Vagina (tissue), 2 donors: ENCODE results near the gene MNAT1. TPM values are rescaled to one million over a fixed set of nuclear protein-coding genes. Genes with fewer than 3 reads are reported as not detected.

Experiments
- DNase-seq, 2 donors: peaks; one replicate each; pipeline ENCODE4 v3.0.0-alpha.2; 2017; ENCODE audit errors: extremely low spot score in 2 of 2
- H3K27ac ChIP-seq: fragments of 200-600 bp; sonication (generic); one replicate; pipeline ENCODE4 v1.5.1; 2019
- H3K27me3 ChIP-seq: fragments of 200-600 bp; sonication (generic); one replicate; pipeline ENCODE4 v1.5.1; 2019
- H3K36me3 ChIP-seq, 2 donors: fragments of 200-600 bp; sonication (generic); one replicate each; pipeline ENCODE4 v1.5.1; 2017 to 2019
- H3K4me1 ChIP-seq: fragments of 200-600 bp; sonication (generic); one replicate; pipeline ENCODE4 v1.5.1; 2019
- H3K4me3 ChIP-seq, 2 donors: fragments of 200-600 bp; sonication (generic); 1 replicate in 1 of 2; 2 replicates in 1 of 2; pipeline ENCODE4 v1.5.1; 2016 to 2019
- H3K9me3 ChIP-seq: fragments of 200-600 bp; sonication (generic); one replicate; pipeline ENCODE4 v1.5.1; 2019
- CTCF ChIP-seq, 3 experiments: fragments of 450-650 bp in 2 of 3; fragments of 200-600 bp in 1 of 3; sonication (generic) in 1 of 3; IDR thresholded peaks; one replicate each; pipeline ENCODE4 v1.5.1; 2017 to 2019; ENCODE audit warnings: antibody characterized with exemption in 3 of 3, mild to moderate bottlenecking in 2 of 3, moderate library complexity in 2 of 3
- POLR2A ChIP-seq, 2 donors: fragments of 450-650 bp; IDR thresholded peaks; one replicate each; pipeline ENCODE4 v1.6.1; 2017; ENCODE audit warnings: antibody characterized with exemption in 2 of 2, mild to moderate bottlenecking in 2 of 2, moderate library complexity in 2 of 2
- POLR2AphosphoS5 ChIP-seq, 2 donors: sonication (generic); formaldehyde crosslinking; IDR thresholded peaks; one replicate each; pipeline ENCODE4 v1.9.0; 2017; ENCODE audit warnings: antibody characterized with exemption in 2 of 2, mild to moderate bottlenecking in 2 of 2, low read depth in 1 of 2; ENCODE audit not compliant: insufficient read depth in 1 of 2
- intact Hi-C: fragments of 100-400 bp; cut with DNase I; formaldehyde crosslinking; loops from one replicate; pipeline ENCODE4 v1.15.1; 2023
- total RNA-seq: library from RNA; depleted of rRNA; stranded (reverse); fragments of >200 nt; gene quantifications from one replicate; pipeline ENCODE4 v1.2.3, GENCODE V29; 2016

MNAT1 gene
- total RNA-seq, 1 donor from 2014 or later = 38.1 TPM

- Histone ChIP-seq H3K36me3 (no peaks in the 10 kb centered on the region), H3K4me1 (no peaks in the 10 kb centered on the region), H3K27ac (no peak overlapping the region), H3K9me3 (no peaks in the 10 kb centered on the region), H3K27me3 (no peaks in the 10 kb centered on the region), H3K4me3 (no peak overlapping the region)
- intact Hi-C loops = no loop called here
- TF ChIP-seq POLR2AphosphoS5 (IDR thresholded peaks at IDR 0.05; ENCODE audit: insufficient read depth in 1 of 2, low read depth in 1 of 2) = no peak
- TF ChIP-seq POLR2A (IDR thresholded peaks at IDR 0.05) = no peak
- TF ChIP-seq CTCF (IDR thresholded peaks at IDR 0.05) = no peak
- DNase-seq = no peak
Measured at GRCh38 chr14:60705100-60705499, 29.5 kb upstream of the MNAT1 start.

GRCh38 chr14:60707858-60708257, 26.7 kb upstream of the MNAT1 start:
- no peaks in the 10 kb centered on the region for H3K4me1 ChIP-seq
- TF ChIP-seq POLR2AphosphoS5 (IDR thresholded peaks at IDR 0.05; ENCODE audit: insufficient read depth in 1 of 2, low read depth in 1 of 2) = no peak
- TF ChIP-seq CTCF (IDR thresholded peaks at IDR 0.05) = no peak
- TF ChIP-seq POLR2A (IDR thresholded peaks at IDR 0.05) = no peak
- H3K27ac ChIP-seq = no peak overlapping the region
- H3K36me3 ChIP-seq = no peaks in the 10 kb centered on the region
- H3K4me3 ChIP-seq = no peak overlapping the region
- intact Hi-C loops = no loop called here
- no peaks in the 10 kb centered on the region for H3K9me3 ChIP-seq
- H3K27me3 ChIP-seq = no peaks in the 10 kb centered on the region
- no peak for DNase-seq

GRCh38 chr14:60710494-60710893, 24.1 kb upstream of the MNAT1 start:
- H3K9me3 ChIP-seq = no peaks in the 10 kb centered on the region
- H3K36me3 ChIP-seq = no peaks in the 10 kb centered on the region
- H3K27me3 ChIP-seq = no peaks in the 10 kb centered on the region
- intact Hi-C loops = no loop called here
- H3K4me1 ChIP-seq = no peaks in the 10 kb centered on the region
- TF ChIP-seq POLR2AphosphoS5 (IDR thresholded peaks at IDR 0.05; ENCODE audit: insufficient read depth in 1 of 2, low read depth in 1 of 2) (no peak), CTCF (IDR thresholded peaks at IDR 0.05) (no peak), POLR2A (IDR thresholded peaks at IDR 0.05) (no peak)
- H3K27ac ChIP-seq = no peak overlapping the region
- no peak overlapping the region for H3K4me3 ChIP-seq
- no peak for DNase-seq

- H3K9me3 ChIP-seq = no peaks in the 10 kb centered on the region
- no peaks in the 10 kb centered on the region for H3K4me1 ChIP-seq
- DNase-seq = no peak
- H3K27ac ChIP-seq = no peak overlapping the region
- intact Hi-C loops = no loop called here
- no peak for TF ChIP-seq CTCF (IDR thresholded peaks at IDR 0.05)
- TF ChIP-seq POLR2A (IDR thresholded peaks at IDR 0.05) = no peak
- no peak for TF ChIP-seq POLR2AphosphoS5 (IDR thresholded peaks at IDR 0.05; ENCODE audit: insufficient read depth in 1 of 2, low read depth in 1 of 2)
- no peak overlapping the region for H3K4me3 ChIP-seq
- no peaks in the 10 kb centered on the region for H3K36me3 ChIP-seq
- no peaks in the 10 kb centered on the region for H3K27me3 ChIP-seq
Measured at GRCh38 chr14:60713513-60713912, 21.0 kb upstream of the MNAT1 start.

GRCh38 chr14:60720391-60720790, 14.2 kb upstream of the MNAT1 start:
- peaks cover 29% of the 10 kb centered on the region for H3K4me1 ChIP-seq
- no peaks in the 10 kb centered on the region for H3K27me3 ChIP-seq
- no peak overlapping the region for H3K4me3 ChIP-seq
- intact Hi-C loops = loop anchor here (5.0 kb wide), 1 partner anchor 63 kb away; no protein-coding TSS in a partner anchor
- H3K36me3 ChIP-seq = no peaks in the 10 kb centered on the region
- TF ChIP-seq CTCF (IDR thresholded peaks at IDR 0.05) = no peak
- no peak for TF ChIP-seq POLR2AphosphoS5 (IDR thresholded peaks at IDR 0.05; ENCODE audit: insufficient read depth in 1 of 2, low read depth in 1 of 2)
- TF ChIP-seq POLR2A (IDR thresholded peaks at IDR 0.05) = no peak
- no peak for DNase-seq
- H3K27ac ChIP-seq = no peak overlapping the region
- no peaks in the 10 kb centered on the region for H3K9me3 ChIP-seq
